ENCODE results near the gene FAS. TPM values are rescaled to one million over a fixed set of nuclear protein-coding genes. Genes with fewer than 3 reads are reported as not detected.

FAS gene
- total RNA-seq, 2 donors from 2014 or later: 24.0 to 32.6 TPM

- Histone ChIP-seq H3K4me3 (no peak overlapping the region), H3K9me3 (no peaks in the 10 kb centered on the region), H3K27me3 (replicated peaks; ENCODE audit: insufficient read depth) (no peaks in the 10 kb centered on the region), H3K4me1 (ENCODE audit: control insufficient read depth in 1 of 2, low read depth in 2 of 2) (peaks cover 26 to 51% of the 10 kb centered on the region in 2 donors), H3K36me3 (no peaks in the 10 kb centered on the region), H3K27ac (no peak overlapping the region)
- no peak for ATAC-seq (ENCODE audit: insufficient number of reproducible peaks, low FRiP score, low read depth)
- no peak for TF ChIP-seq CTCF (IDR thresholded peaks at IDR 0.05)
- DNase-seq (ENCODE audit: low spot score): no peak
Measured at GRCh38 chr10:88996927-88997326, 6.3 kb downstream of the FAS start.

GRCh38 chr10:88999625-89000024, 9.0 kb downstream of the FAS start:
- ATAC-seq (ENCODE audit: insufficient number of reproducible peaks, low FRiP score, low read depth): no peak
- no peak overlapping the region for H3K27ac ChIP-seq

DNA sequence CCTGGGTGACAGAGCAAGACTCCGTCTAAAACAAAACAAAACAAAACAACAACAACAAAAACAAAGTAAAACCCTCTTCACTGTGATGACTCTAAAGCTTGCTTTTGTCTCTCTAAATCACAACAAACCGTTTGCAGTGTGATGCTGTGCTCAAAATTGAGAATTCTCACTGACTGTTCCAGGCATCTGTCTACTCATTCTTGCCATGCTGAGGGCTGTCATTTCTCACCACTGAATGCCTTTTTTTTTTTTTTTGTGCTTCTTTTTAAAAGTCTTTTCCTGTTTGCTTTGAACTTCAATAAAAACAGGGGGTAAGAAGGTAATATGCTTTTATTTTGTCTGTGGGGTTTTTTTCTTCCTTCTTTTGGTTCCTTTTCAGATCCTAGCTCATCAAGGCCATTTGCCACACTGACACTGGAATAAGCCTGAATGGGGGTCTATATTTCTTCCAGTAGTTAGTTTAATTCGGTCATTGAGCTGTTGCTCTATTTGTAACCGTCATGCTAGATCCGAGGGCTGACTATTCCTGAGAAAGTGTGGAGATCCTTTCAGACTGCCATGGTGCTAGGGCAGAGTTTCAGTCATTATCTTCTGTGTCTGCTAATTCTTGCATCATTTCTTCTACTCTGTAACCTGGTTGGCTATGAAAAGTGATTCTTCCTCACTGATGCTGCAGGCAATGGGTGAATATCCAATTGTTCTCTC, 10.6 kb downstream of the FAS start:
- Histone ChIP-seq H3K27ac (no peak overlapping the region), H3K9me3 (no peaks in the 10 kb centered on the region), H3K27me3 (replicated peaks; ENCODE audit: insufficient read depth) (no peaks in the 10 kb centered on the region), H3K36me3 (peaks cover 7% of the 10 kb centered on the region), H3K4me1 (ENCODE audit: control insufficient read depth in 1 of 2, low read depth in 2 of 2) (peaks cover 3 to 22% of the 10 kb centered on the region in 2 donors), H3K4me3 (no peak overlapping the region)
- ATAC-seq (ENCODE audit: insufficient number of reproducible peaks, low FRiP score, low read depth) (no peak), DNase-seq (ENCODE audit: low spot score) (no peak)
- TF ChIP-seq CTCF (IDR thresholded peaks at IDR 0.05): no peak

More at GRCh38 chr10:88999625-89000024, 9.0 kb downstream of the FAS start:
- H3K27me3 ChIP-seq (replicated peaks; ENCODE audit: insufficient read depth): no peaks in the 10 kb centered on the region
- peaks cover 7% of the 10 kb centered on the region for H3K36me3 ChIP-seq
- no peaks in the 10 kb centered on the region for H3K9me3 ChIP-seq
- H3K4me3 ChIP-seq: no peak overlapping the region
- DNase-seq (ENCODE audit: low spot score): no peak
- TF ChIP-seq CTCF (IDR thresholded peaks at IDR 0.05): no peak
- peaks cover 5 to 30% of the 10 kb centered on the region in 2 donors for H3K4me1 ChIP-seq (ENCODE audit: control insufficient read depth in 1 of 2, low read depth in 2 of 2)

- Histone ChIP-seq H3K27ac (no peak overlapping the region), H3K27me3 (replicated peaks; ENCODE audit: insufficient read depth) (no peaks in the 10 kb centered on the region), H3K4me1 (ENCODE audit: control insufficient read depth in 1 of 2, low read depth in 2 of 2) (peaks cover 3 to 17% of the 10 kb centered on the region in 2 donors), H3K36me3 (peaks cover 7% of the 10 kb centered on the region), H3K9me3 (no peaks in the 10 kb centered on the region), H3K4me3 (no peak overlapping the region)
- no peak for TF ChIP-seq CTCF (IDR thresholded peaks at IDR 0.05)
- DNase-seq (ENCODE audit: low spot score): no peak
- no peak for ATAC-seq (ENCODE audit: insufficient number of reproducible peaks, low FRiP score, low read depth)
Measured at GRCh38 chr10:89001729-89002072, 11.1 kb downstream of the FAS start.

DNA sequence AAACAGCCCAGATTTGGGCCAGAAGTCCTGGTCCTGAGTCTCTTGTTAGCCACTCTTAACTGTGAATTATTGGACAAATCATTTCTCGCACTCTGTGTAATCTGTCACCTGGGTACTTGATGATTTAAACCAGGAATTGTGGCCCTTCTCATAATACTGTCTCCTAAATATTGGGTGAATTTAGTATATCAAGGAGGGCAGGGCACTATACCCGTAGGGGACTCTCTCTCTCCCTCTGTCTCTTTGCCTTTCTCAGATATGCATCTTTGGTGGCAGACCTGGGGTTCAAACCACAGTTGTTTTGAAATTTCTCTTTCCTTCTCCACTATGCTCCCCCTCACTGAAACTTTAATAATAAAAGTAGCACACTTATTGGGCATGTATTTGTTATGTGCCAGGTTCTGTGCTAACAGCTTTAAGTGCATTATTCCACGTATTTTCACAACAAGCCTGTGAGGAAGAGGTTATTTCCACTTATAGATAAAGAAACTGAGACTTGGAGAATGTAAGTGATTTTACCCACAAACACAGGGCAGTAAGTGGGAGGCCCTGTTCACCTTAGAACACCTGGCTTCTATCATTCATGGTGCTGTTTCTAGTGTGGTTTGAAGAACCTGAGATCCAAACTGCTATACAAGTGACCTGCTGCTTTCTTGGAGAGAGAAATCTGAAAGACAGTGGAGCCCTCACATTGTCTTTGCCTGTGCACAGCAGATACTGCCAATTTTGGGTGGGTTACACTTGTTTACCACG, 11.8 kb downstream of the FAS start:
- peaks cover 7% of the 10 kb centered on the region for H3K36me3 ChIP-seq
- no peaks in the 10 kb centered on the region for H3K9me3 ChIP-seq
- ATAC-seq (ENCODE audit: insufficient number of reproducible peaks, low FRiP score, low read depth) (no peak), DNase-seq (ENCODE audit: low spot score) (no peak)
- peaks cover 3 to 12% of the 10 kb centered on the region in 2 donors for H3K4me1 ChIP-seq (ENCODE audit: control insufficient read depth in 1 of 2, low read depth in 2 of 2)
- no peak overlapping the region for H3K4me3 ChIP-seq
- no peak for TF ChIP-seq CTCF (IDR thresholded peaks at IDR 0.05)
- no peak overlapping the region for H3K27ac ChIP-seq
- H3K27me3 ChIP-seq (replicated peaks; ENCODE audit: insufficient read depth): no peaks in the 10 kb centered on the region

All from thoracic aorta (tissue), 2 donors.